Measurements from ENCODE around the gene FBXO48.
A peak's percentile ranks its signal among the peaks of the same experiment; 100 is the strongest.

The FBXO48 gene

DNA sequence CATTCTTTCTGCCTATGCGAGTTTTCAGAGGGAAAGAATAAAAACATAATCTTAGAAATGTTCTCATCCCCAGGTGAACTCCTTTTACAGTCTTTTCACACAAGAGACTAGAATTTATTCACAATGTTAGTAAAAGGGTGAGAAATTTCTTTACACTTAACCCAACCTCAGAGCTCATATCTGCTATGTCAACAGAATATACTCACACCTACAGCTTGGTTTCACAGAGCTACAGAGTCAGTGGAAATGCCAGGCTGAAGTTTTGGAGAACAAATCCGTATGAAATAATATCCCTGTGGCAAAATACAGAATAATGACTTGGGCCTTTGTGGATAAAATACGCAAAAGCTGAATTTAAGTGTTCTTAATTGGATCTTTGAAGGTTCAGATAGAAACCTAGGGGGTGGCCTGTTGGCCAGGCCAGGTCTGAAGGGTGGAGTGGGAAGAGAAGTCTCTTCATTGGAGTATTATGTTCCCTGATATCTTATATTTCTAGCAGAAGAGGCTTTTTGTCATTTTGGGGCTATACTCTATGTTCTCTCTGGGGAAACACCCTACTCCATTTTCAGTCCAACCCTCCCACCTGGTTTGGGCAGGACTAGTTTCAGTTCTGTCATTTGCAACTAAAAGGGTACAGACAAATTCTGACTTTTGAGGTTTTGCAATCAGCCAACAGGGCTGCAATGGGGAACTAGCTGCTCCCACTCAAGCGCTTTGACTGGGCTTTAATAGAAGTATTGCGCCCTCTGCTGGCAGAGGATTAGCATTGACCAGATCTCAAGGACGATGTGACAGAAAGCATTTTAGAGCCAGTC, 25.7 kb downstream of the FBXO48 start:
- TF ChIP-seq, protein P1, sequence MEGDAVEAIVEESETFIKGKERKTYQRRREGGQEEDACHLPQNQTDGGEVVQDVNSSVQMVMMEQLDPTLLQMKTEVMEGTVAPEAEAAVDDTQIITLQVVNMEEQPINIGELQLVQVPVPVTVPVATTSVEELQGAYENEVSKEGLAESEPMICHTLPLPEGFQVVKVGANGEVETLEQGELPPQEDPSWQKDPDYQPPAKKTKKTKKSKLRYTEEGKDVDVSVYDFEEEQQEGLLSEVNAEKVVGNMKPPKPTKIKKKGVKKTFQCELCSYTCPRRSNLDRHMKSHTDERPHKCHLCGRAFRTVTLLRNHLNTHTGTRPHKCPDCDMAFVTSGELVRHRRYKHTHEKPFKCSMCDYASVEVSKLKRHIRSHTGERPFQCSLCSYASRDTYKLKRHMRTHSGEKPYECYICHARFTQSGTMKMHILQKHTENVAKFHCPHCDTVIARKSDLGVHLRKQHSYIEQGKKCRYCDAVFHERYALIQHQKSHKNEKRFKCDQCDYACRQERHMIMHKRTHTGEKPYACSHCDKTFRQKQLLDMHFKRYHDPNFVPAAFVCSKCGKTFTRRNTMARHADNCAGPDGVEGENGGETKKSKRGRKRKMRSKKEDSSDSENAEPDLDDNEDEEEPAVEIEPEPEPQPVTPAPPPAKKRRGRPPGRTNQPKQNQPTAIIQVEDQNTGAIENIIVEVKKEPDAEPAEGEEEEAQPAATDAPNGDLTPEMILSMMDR (IDR thresholded peaks at IDR 0.05; ENCODE audit: control insufficient read depth, insufficient read depth, low read depth, low read length, missing control alignments), result peak; percentile 89
- DNase-seq (ENCODE audit: low read depth), result peak; percentile 72
- H3K4me3 ChIP-seq (ENCODE audit: control insufficient read depth, low read depth, low read length), result no peak overlapping the region

DNA sequence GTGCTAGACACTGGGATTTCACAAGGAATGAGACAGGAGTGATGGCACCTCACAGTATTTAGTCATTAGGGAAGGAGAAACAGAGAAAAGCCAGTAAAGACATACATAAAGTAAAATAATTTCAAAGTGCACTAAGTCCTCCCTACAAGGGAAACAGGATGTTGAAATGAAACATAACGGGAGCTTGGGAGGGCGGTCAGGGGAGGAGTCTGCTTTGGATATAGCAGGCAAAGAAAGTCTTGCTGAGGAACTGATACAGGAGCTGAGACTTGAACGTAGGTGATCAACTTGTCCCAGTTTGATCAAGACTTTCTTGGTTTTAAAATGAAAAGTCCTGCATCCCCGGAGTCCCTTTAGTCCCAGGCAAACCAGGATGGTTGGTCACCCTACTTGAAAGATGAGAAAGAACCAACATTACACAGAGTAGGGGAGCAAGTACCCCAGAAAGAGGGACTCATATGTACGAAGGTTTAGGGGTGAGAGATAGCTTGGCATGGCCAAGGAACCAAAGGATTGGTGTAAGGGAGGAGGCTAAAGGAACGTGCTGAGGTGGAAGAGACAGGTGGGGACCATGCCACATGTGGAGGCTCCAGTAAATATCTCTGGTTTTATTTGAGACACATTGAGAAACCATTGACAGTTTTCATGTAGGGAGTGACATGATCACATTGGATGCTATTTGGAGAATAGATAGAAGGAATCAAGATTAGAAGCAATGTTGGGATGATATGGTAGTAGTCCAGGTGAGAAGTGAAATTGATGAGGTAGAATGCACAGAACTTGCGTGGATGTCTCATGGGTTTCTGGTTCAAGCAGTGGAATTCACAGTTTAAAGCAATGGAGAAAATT, 28.4 kb downstream of the FBXO48 start:
- no peak for DNase-seq (ENCODE audit: low read depth)
- no peak overlapping the region for H3K4me3 ChIP-seq (ENCODE audit: control insufficient read depth, low read depth, low read length)
- TF ChIP-seq, protein P1 (IDR thresholded peaks at IDR 0.05; ENCODE audit: control insufficient read depth, insufficient read depth, low read depth, low read length, missing control alignments), result no peak

DNA sequence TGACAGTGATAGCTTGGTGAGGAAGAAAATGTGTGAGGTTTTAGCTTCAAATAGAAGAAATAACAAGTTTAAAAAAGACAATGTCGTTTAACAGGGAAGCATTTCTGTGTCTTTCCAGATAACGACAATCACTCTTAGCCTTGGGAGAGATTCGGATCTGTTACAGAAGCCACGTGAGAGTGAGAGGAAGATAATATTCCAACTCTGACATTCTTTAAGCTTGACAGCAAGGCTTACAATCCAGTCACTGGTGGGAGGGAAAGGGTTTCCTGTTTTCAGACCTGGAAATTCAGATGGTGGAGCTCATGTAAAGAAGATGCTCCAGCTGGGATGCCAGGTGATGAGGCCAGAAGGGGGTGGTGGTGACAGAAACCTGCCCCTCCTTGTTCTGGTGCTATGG, 30.8 kb downstream of the FBXO48 start:
- no peak for DNase-seq (ENCODE audit: low read depth)
- TF ChIP-seq, protein P1 (IDR thresholded peaks at IDR 0.05; ENCODE audit: control insufficient read depth, insufficient read depth, low read depth, low read length, missing control alignments), result no peak
- H3K4me3 ChIP-seq (ENCODE audit: control insufficient read depth, low read depth, low read length), result no peak overlapping the region

DNA sequence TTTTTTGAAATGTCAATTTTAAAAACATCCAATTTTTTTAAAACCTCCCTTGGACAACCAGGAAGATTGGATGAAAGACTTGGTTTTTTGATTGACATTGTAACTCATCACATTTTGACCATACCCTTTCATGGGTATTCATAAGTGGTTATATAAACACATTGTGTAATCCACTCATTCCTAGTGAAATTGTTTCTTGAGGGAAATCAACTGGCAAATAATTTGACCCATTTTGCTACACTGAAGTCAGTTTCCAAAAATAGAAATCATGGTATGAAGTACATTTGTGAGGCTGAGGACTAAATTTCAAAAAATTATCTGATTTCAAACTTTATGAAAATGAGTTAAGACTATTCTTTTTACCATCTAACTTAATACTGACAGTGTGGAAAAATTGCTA, 31.5 kb downstream of the FBXO48 start:
- no peak overlapping the region for H3K4me3 ChIP-seq (ENCODE audit: control insufficient read depth, low read depth, low read length)
- peak; percentile 29 for DNase-seq (ENCODE audit: low read depth)
- TF ChIP-seq, protein P1 (IDR thresholded peaks at IDR 0.05; ENCODE audit: control insufficient read depth, insufficient read depth, low read depth, low read length, missing control alignments), result no peak

DNA sequence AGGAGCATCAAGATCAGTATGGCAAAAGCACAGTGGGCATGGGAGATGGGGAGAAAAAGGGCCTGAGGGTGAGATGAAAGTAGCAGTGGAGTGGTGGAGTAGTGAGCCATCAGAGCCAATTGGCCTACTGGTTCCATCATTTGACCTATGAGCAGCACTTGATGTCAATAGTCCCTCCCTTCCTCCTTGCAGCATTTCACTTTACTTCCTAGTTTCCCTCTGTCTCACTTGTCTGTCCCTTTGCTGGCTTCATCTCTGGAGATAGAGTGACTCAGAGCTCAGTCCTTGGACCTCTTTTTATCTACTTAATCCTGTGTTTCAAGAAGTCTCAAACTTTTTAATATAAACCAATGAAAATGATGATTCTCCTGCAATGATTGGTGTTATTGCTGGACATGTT, 32.1 kb downstream of the FBXO48 start:
- DNase-seq (ENCODE audit: low read depth), result no peak
- H3K4me3 ChIP-seq (ENCODE audit: control insufficient read depth, low read depth, low read length), result no peak overlapping the region
- TF ChIP-seq, protein P1 (IDR thresholded peaks at IDR 0.05; ENCODE audit: control insufficient read depth, insufficient read depth, low read depth, low read length, missing control alignments), result no peak

DNA sequence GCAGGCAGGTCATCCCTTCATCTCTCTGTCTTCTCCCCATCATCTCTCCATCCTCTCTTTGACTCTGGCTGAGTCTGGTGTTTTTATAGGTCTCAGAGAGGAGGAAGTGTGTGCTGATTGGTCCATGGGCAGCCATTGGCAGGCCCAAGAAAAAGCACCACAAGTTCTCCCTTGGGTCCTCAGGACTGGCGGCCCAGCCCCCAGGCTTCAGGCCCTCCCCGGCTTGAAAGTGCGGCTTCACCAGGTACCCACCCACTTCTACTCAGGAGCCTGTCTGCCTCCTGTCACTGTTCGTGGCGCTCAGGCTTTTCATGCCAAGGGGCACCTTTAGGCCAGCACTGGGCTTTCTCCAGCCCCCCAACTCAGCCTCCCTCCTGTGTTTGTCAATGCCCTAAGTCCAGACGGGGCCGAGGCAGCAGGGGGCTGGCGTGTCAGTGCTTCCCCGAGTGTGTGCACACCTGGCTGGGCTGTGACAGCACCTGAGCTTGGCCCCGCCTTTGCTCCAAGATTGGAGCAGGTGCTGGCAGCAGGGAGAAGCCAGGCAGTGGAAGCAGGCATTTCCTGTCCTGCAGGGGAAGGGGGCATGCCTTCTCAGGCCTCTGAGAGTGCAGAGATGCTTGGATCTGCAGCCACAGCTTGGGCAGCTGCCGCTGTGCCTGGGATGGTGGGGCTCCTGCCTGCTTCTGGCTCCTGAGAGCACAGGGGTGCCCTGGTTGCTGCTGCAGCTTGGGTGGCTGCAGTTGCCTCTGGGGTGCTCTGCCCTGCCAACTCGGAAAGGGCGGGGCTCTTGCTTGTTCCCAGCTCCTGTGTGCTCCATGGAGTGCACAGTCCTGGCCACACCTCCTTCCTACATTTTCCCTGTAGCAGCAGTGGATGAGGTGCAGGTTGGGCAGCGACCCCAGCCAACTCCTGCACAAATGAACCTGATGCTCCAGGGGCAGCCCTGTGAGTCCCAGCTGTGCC, 34.1 kb downstream of the FBXO48 start:
- no peak for DNase-seq (ENCODE audit: low read depth)
- H3K4me3 ChIP-seq (ENCODE audit: control insufficient read depth, low read depth, low read length), result no peak overlapping the region
- TF ChIP-seq, protein P1 (IDR thresholded peaks at IDR 0.05; ENCODE audit: control insufficient read depth, insufficient read depth, low read depth, low read length, missing control alignments), result no peak
